Measurements from ENCODE around the gene FOXC2. TPM values are rescaled to one million over a fixed set of nuclear protein-coding genes. Genes with fewer than 3 reads are reported as not detected.

Gene FOXC2
- total and polyA plus RNA-seq, 2 donors (not counting 3 experiments of a cell fraction or from before 2014, with no cell fraction given): 7.7 to 44.0 TPM

- dilution Hi-C loops (cut with MboI; ENCODE audit: extremely low pct_ligation_motif_present, low sequenced_read_pairs): no loop called here
- H3K9me1 ChIP-seq (replicated peaks; ENCODE audit: control insufficient read depth, extremely low read depth, insufficient read depth, low read length): no peaks in the 10 kb centered on the region
- no peak overlapping the region for H3K9ac ChIP-seq (replicated peaks; ENCODE audit: extremely low read depth, insufficient read depth, low read length)
- no TSS peak for BruUV-seq (replicated peaks)
- FAIRE-seq (no peak), DNase-seq (ENCODE audit: low read depth, low spot score) (no peak)
- no peak overlapping the region for H3K4me2 ChIP-seq (ENCODE audit: insufficient read depth, low read length)
- no peak for TF ChIP-seq JUN (IDR thresholded peaks at IDR 0.05; ENCODE audit: borderline replicate concordance, insufficient read depth, insufficient read length, low read depth)
- intact Hi-C loops (cut with micrococcal nuclease): loop anchor here (1.0 kb wide), 2 partner anchors 187 to 300 kb away; no protein-coding TSS in a partner anchor
- ChIA-PET CTCF (interaction anchor here (0.7 to 3.1 kb wide), 12 partner anchors 10 to 629 kb away, joined by 3 to 36 read pairs (median 12); no protein-coding TSS in a partner anchor), POLR2A (no interaction called here)
- H3K79me2 ChIP-seq (ENCODE audit: control insufficient read depth, insufficient read depth, low read length): peaks cover 79% of the 10 kb centered on the region
- no peak overlapping the region for H2AFZ ChIP-seq (ENCODE audit: low read depth, low read length)
- no peaks in the 10 kb centered on the region for H3K9me3 ChIP-seq (replicated peaks; ENCODE audit: control insufficient read depth, insufficient read depth, low read length)
- no peak overlapping the region for H3K4me3 ChIP-seq (replicated peaks in 1 of 3; ENCODE audit: insufficient read depth in 1 of 3, low read depth in 1 of 3, low read length in 3 of 3)
- H3K27me3 ChIP-seq (ENCODE audit: control insufficient read depth in 2 of 2, insufficient read depth in 2 of 2, low read length in 2 of 2): no peaks in the 10 kb centered on the region
- no peak overlapping the region for H3K27ac ChIP-seq (ENCODE audit: insufficient read depth, low read depth, low read length)
- H3K36me3 ChIP-seq (ENCODE audit: control insufficient read depth in 2 of 2, extremely low read depth in 1 of 2, insufficient read depth in 2 of 2, low read length in 2 of 2): peaks cover 4 to 10% of the 10 kb centered on the region in 2 experiments
- peaks cover 56% of the 10 kb centered on the region for H3K4me1 ChIP-seq (ENCODE audit: control insufficient read depth, extremely low read depth, insufficient read depth, low read length)
- no peaks in the 10 kb centered on the region for H4K20me1 ChIP-seq (replicated peaks; ENCODE audit: control insufficient read depth, extremely low read depth, insufficient read depth, low read length)
These were observed 8.0 kb downstream of the FOXC2 start for GRCh38 chr16:86574646-86575045.

- peak overlapping the region; percentile 10 for H2AFZ ChIP-seq (ENCODE audit: low read depth, low read length)
- TF ChIP-seq EZH2 (IDR thresholded peaks at IDR 0.05; ENCODE audit: borderline replicate concordance, low read depth, low read length, severe bottlenecking) (no peak), FOS (IDR thresholded peaks at IDR 0.05; ENCODE audit: borderline replicate concordance, insufficient read depth, low read length) (no peak), MYC (IDR thresholded peaks at IDR 0.05; ENCODE audit: low read depth, low read length) (no peak)
- H3K4me2 ChIP-seq (ENCODE audit: insufficient read depth, low read length): peak overlapping the region; percentile 84
- H3K4me1 ChIP-seq (ENCODE audit: control insufficient read depth, extremely low read depth, insufficient read depth, low read length): peaks cover 56% of the 10 kb centered on the region
- peaks cover 0 to 10% of the 10 kb centered on the region in 2 experiments for H3K36me3 ChIP-seq (ENCODE audit: control insufficient read depth in 2 of 2, extremely low read depth in 1 of 2, insufficient read depth in 2 of 2, low read length in 2 of 2)
- no peaks in the 10 kb centered on the region for H4K20me1 ChIP-seq (replicated peaks; ENCODE audit: control insufficient read depth, extremely low read depth, insufficient read depth, low read length)
- no peak for DNase-seq (ENCODE audit: low read depth, low spot score)
- no peaks in the 10 kb centered on the region for H3K9me3 ChIP-seq (replicated peaks; ENCODE audit: control insufficient read depth, insufficient read depth, low read length)
- H3K9me1 ChIP-seq (replicated peaks; ENCODE audit: control insufficient read depth, extremely low read depth, insufficient read depth, low read length): no peaks in the 10 kb centered on the region
- FAIRE-seq: peak; percentile 77
- POLR2A ChIA-PET: interaction anchor here (0.6 to 1.1 kb wide), 3 partner anchors 15 to 259 kb away, joined by 3 to 8 read pairs (median 6); no protein-coding TSS in a partner anchor
- no TSS peak for BruUV-seq (replicated peaks)
- peaks cover 73% of the 10 kb centered on the region for H3K79me2 ChIP-seq (ENCODE audit: control insufficient read depth, insufficient read depth, low read length)
- intact Hi-C loops (cut with micrococcal nuclease): loop anchor here (1.0 kb wide), 2 partner anchors 186 to 299 kb away; no protein-coding TSS in a partner anchor
- dilution Hi-C loops (cut with MboI; ENCODE audit: extremely low pct_ligation_motif_present, low sequenced_read_pairs): no loop called here
- CTCF ChIA-PET: interaction anchor here (0.7 to 3.1 kb wide), 21 partner anchors 10 to 703 kb away, joined by 3 to 36 read pairs (median 6); no protein-coding TSS in a partner anchor
- H3K27ac ChIP-seq (ENCODE audit: insufficient read depth, low read depth, low read length): peak overlapping the region; percentile 82
- H3K9ac ChIP-seq (replicated peaks; ENCODE audit: extremely low read depth, insufficient read depth, low read length): peak overlapping the region; percentile 82
- H3K27me3 ChIP-seq (ENCODE audit: control insufficient read depth in 2 of 2, insufficient read depth in 2 of 2, low read length in 2 of 2): no peaks in the 10 kb centered on the region
- H3K4me3 ChIP-seq (replicated peaks in 1 of 3; ENCODE audit: insufficient read depth in 1 of 3, low read depth in 1 of 3, low read length in 3 of 3): peak overlapping the region in 2 of 3 experiments; percentile 20 to 29
These were observed 8.6 kb downstream of the FOXC2 start for GRCh38 chr16:86575095-86575685.

Data from endothelial cell of umbilical vein (primary cell).